Kasumi-1 (cell line): ENCODE data around the gene PIGU.

Source experiments
- DNase-seq, 2 experiments: peaks; one replicate each; lab custom pipeline; 2025; lab: John Stamatoyannopoulos, UW

Gene PIGU

GRCh38 chr20:34557936-34558319 lies 119.0 kb downstream of the PIGU start:
- DNase-seq, result no peak

DNA sequence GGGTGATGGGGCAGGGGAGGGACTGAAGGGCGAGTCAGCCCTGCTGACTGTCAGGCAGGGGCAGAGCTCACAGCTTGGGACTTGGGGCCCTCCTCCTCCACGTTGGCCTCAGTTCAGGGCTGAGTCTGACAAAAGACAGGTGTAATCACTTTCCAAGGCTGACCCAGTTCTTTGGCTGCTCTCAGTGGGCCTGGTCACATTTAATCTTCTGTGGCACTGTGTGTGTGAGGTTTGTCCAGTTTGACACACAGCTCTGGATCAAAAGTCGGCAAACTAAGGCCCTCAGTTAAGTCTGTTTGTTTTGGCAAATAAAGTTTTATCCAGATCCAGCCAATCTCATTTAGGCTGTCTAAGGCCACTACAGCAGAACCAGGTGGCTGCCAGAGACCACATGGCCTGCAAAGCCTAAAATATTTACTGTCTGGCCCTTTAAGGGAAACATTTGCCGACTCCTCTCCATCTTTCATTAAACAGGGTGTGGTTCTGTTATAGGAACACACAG lies 123.5 kb downstream of the PIGU start:
- no peak for DNase-seq

DNA sequence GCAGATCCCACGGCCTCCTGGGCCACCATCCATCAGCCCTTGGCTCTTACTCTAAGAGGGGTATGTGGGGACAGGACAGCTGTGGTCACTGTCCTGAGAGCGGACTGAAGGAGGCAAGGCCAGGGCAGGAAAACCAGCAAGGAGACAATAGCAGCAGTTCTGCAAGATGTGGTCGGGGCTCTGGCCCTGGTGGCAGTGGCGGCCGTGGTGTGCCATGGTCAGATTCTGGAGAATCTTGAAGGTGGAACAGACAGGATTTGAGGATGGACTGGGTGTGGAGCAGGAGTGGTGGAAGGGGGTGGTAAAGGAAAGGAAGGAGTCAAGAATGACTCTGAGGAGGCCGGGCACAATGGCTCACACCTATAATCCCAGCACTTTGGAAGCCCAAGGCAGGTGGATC lies 124.3 kb downstream of the PIGU start:
- no peak for DNase-seq

- no peak for DNase-seq
Measured at GRCh38 chr20:34549929-34550305, 127.0 kb downstream of the PIGU start.

- DNase-seq, result no peak
Measured at GRCh38 chr20:34549291-34549928, 127.5 kb downstream of the PIGU start.

GRCh38 chr20:34547844-34548613 lies 128.9 kb downstream of the PIGU start:
- no peak for DNase-seq

- no peak for DNase-seq
Measured at GRCh38 chr20:34546751-34547181, 130.1 kb downstream of the PIGU start.

- no peak for DNase-seq
Measured at GRCh38 chr20:34544109-34544796, 132.6 kb downstream of the PIGU start.

- DNase-seq, result no peak
Measured at GRCh38 chr20:34543463-34544056, 133.3 kb downstream of the PIGU start.

GRCh38 chr20:34542439-34542838 lies 134.5 kb downstream of the PIGU start:
- DNase-seq, result no peak

DNA sequence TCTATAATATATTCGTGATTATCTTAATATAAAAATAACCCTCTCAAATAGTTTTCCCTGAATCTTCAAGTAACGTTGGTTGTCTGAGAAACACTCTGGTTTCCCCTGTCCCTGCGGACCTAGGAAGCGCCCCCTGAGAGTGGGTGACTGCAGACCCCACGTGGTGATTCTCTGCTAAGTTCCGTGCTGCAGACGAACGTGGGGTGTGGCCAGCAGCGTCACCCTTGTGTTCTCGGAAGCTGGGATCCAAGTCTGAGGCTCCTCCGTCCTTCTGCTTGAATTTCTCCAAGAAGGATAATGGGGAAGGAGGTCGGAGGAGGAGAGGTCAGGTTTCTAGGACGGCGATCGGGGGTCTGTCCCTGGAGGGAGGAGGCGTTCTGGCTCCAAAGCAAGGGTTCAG lies 135.0 kb downstream of the PIGU start:
- DNase-seq, result no peak

- DNase-seq, result no peak
Measured at GRCh38 chr20:34541264-34541901, 135.5 kb downstream of the PIGU start.

- DNase-seq, result no peak
Measured at GRCh38 chr20:34540596-34541263, 136.2 kb downstream of the PIGU start.

DNA sequence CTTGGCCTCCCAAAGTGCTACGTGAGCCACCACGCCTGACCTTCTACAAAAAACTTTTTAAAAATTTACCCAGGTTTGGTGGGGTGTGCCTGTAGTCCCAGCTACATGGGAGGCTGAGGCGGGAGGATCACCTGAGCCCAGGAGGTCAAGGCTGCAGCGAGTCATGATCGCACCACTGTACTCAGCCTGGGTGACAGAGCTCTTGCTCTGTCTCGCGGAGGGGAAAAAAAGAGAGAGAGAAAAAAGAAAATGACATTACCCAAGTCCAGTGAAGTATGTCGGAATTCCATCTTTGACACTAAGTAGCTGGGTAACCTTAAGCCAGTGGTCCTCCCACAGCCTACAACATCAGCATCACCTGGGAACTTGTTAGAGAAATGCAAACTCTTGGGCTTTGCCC lies 137.1 kb downstream of the PIGU start:
- no peak for DNase-seq

DNA sequence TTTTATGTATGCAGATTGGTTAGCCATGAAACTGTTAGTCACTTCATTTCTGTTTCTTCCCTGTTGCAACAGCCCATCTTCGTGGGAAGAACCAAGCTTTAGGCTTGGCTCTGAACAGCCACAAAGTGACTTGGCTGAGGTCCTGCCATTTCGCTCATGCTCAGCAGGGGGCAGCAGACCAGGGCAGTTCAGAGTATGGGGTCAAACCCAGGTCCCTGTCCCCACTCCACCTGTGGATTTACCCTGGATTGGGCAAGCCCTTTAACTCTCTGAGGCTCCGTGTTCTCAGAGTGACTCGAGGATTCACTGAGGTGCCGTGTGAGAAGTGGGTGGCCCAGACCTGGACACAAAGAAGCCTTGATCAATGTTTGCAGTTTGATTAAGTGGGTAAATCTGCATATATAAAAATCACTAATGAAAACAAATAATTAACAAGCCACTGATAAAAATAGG lies 138.2 kb downstream of the PIGU start:
- peak; percentile 53 to 56 for DNase-seq

DNA sequence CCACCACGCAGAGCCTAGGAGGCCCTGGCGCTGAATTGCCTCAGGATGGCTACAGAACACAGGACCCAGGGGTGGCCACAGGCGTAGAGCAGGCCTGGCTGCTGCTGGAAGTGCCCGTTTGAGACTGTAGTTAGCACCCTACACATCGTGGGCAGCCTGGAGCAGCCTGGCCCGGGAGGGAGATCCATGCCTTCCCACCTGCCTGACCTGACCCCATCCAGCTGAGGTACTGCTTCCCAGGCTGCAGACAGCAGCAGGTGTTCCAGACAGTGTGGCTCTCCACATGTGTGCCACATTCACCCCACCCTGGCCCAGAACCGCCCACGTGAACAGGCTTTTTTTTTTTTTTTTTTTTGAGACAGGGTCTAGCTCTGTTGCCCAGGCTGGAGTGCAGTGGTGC lies 139.2 kb downstream of the PIGU start:
- DNase-seq, result no peak

- DNase-seq, result peak; percentile 86 to 87
Measured at GRCh38 chr20:34536798-34537394, 140.0 kb downstream of the PIGU start.

DNA sequence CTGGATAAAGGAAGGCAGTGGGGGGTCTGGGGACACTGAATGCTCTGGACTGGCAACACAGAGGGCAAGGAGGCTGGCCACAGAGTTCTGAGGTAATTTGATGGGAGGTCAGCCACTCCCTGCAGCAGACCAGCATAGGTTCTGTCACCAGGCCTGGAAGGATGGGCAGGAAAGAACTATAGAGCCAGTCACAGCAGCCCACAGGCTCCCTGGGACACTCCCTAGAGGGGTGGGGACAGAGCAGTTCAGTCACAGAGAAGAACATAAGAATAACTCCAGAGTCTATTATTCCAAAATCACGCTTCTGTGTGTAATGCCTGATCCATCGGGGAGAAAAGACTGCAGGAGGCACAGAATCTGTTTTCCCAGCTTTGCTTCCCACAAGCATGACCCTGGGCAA lies 141.0 kb downstream of the PIGU start:
- DNase-seq, result no peak

GRCh38 chr20:34535301-34535840 lies 141.5 kb downstream of the PIGU start:
- DNase-seq, result no peak

DNA sequence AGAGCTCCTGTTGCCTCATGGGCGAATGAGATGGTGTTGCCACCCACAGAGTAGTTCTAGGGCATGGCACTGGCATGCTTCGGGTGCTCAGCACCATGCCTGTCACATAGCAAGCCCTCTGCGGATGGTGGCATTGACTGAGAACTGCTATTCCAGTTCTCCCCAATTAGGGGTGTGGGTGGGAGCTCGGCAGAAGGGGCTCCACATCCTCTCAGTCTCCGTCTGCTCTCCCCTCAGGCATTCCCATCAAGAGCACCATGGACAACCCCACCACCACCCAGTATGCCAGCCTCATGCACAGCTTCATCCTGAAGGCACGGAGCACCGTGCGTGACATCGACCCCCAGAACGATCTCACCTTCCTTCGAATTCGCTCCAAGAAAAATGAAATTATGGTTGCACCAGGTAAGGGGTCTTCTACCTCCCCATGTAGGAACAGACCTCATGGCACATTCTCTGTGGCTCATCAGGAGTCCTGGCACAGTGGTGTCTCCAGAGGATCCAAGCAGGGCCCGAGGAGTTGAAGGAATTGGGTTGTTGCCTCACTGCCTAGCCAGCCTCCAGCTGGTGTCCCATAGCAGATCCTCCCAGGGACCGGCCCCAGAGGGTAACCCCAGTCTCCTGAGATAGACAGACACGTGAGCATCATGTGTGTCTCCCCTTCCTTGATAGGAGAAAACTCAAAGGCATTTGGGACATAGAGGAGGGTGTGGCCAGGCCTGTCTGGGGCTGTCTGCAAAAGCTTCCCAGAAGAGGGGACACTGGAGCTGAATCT lies 142.3 kb downstream of the PIGU start:
- DNase-seq, result no peak
